Calu3 (cell line): ENCODE data around the gene DPF3. TPM values are rescaled to one million over a fixed set of nuclear protein-coding genes. Genes with fewer than 3 reads are reported as not detected.

ENCODE experiments used
- BruUV-seq: library from RNA; stranded (reverse); fragments of 400-500 nt; replicated peaks from 2 replicates; lab custom pipeline; 2021; lab: Mats Ljungman, UMichigan
- CTCF ChIA-PET: fragments of 300-600 bp; sonication (Branson Sonifier 250); formaldehyde crosslinking; loops from one replicate; lab custom pipeline; 2022; ENCODE audit warnings: antibody characterized with exemption; lab: Charles Lee
- DNase-seq: peaks from one replicate; pipeline ENCODE4 v3.0.0; 2022
- H3K27ac Mint-ChIP-seq: one replicate; pipeline ENCODE4 v1.8.0; 2022; ENCODE audit warnings: mixed read lengths; ENCODE audit not compliant: unreplicated experiment
- H3K27me3 Mint-ChIP-seq: one replicate; pipeline ENCODE4 v1.8.0; 2022; ENCODE audit warnings: mixed read lengths; ENCODE audit not compliant: unreplicated experiment
- H3K36me3 Mint-ChIP-seq: one replicate; pipeline ENCODE4 v1.8.0; 2022; ENCODE audit warnings: mild to moderate bottlenecking, moderate library complexity, mixed read lengths; ENCODE audit not compliant: insufficient read depth, unreplicated experiment
- H3K4me1 Mint-ChIP-seq: one replicate; pipeline ENCODE4 v1.8.0; 2022; ENCODE audit warnings: mild to moderate bottlenecking, low read depth, mixed read lengths; ENCODE audit not compliant: unreplicated experiment
- H3K4me3 Mint-ChIP-seq: one replicate; pipeline ENCODE4 v1.8.0; 2022; ENCODE audit warnings: mild to moderate bottlenecking, low read depth, moderate library complexity, mixed read lengths; ENCODE audit not compliant: unreplicated experiment
- H3K9me3 Mint-ChIP-seq: one replicate; pipeline ENCODE4 v1.8.0; 2022; ENCODE audit warnings: low read depth, mixed read lengths; ENCODE audit not compliant: unreplicated experiment
- intact Hi-C: fragments of 100-400 bp; cut with micrococcal nuclease; formaldehyde crosslinking; loops from one replicate; pipeline ENCODE4 v1.10.0; 2022; ENCODE audit not compliant: unreplicated experiment
- total RNA-seq: library from RNA; stranded (reverse); gene quantifications from 2 replicates; pipeline ENCODE4 v1.2.3, GENCODE V29; 2022
- TF ChIP-seq, protein P1 (sequence below): fragments of 200-600 bp; IDR thresholded peaks from one replicate; pipeline ENCODE4 v1.8.0; 2022; ENCODE audit warnings: antibody characterized with exemption; ENCODE audit not compliant: unreplicated experiment

DPF3 gene
- total RNA-seq, 1 experiment from 2014 or later = 9.6 TPM

DNA sequence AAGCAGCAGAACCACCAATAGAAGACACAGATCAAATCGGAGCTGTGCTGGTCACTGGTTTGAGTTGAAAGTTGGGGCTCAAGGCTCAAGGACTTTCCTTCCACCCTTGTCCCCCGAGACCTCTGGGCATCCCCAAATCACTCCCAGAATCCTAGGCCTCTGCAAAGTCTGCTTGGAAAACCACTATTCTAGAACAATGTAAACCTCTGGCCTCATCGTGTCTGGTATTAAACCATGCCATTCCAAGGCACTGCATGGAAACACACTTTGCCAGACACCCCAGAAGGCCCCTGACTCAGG lies 288.0 kb downstream of the DPF3 start:
- Mint-ChIP-seq H3K27me3 (peaks cover 41% of the 10 kb centered on the region), H3K36me3 (no peaks in the 10 kb centered on the region), H3K4me3 (no peak overlapping the region), H3K27ac (no peak overlapping the region), H3K4me1 (peaks cover 13% of the 10 kb centered on the region), H3K9me3 (no peaks in the 10 kb centered on the region)
- DNase-seq = no peak
- no TSS peak for BruUV-seq
- intact Hi-C loops = no loop called here
- CTCF ChIA-PET = no interaction called here
- TF ChIP-seq, protein P1, sequence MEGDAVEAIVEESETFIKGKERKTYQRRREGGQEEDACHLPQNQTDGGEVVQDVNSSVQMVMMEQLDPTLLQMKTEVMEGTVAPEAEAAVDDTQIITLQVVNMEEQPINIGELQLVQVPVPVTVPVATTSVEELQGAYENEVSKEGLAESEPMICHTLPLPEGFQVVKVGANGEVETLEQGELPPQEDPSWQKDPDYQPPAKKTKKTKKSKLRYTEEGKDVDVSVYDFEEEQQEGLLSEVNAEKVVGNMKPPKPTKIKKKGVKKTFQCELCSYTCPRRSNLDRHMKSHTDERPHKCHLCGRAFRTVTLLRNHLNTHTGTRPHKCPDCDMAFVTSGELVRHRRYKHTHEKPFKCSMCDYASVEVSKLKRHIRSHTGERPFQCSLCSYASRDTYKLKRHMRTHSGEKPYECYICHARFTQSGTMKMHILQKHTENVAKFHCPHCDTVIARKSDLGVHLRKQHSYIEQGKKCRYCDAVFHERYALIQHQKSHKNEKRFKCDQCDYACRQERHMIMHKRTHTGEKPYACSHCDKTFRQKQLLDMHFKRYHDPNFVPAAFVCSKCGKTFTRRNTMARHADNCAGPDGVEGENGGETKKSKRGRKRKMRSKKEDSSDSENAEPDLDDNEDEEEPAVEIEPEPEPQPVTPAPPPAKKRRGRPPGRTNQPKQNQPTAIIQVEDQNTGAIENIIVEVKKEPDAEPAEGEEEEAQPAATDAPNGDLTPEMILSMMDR = no peak

DNA sequence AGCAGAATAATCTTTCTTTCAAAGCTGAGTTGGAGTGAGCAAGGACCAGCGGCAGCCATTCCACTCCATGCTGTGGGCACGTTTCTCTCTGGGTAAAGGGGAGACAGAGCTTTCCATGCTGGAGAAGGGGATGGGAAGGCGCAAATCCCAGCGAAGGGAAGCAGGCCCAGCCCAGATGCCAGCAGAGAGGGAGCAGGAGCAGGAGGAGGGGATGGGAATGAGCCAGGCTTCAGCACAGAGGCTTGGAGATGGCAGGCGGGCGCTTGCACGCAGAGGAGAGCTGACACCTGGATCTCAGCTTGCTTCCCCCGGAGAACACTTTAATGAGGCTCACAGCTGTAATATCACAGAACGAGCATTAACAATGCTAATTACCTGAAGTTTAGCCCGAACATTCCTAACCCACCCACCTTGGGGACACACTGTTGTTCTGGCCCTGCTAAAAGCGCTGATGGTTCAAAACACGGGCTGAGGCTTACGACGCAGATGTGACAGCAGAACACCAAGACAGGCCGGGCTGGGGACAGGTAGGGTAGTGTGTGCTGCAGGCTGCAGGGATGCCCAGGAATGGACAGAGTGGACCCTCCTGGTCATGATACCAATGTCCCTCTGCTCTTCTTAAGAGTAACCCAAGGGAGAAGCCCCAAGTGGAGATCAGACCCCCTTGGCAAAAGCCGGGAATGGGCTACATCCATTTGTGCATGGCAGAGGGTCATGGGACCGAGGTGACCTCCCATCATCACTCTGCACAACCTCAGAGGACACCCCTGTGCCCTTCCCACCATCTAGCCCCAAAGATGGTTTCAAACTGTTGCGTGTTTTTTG lies 288.6 kb downstream of the DPF3 start:
- peaks cover 47% of the 10 kb centered on the region for H3K27me3 Mint-ChIP-seq
- H3K4me1 Mint-ChIP-seq = peaks cover 13% of the 10 kb centered on the region
- CTCF ChIA-PET = no interaction called here
- no peak overlapping the region for H3K27ac Mint-ChIP-seq
- BruUV-seq = no TSS peak
- H3K4me3 Mint-ChIP-seq = no peak overlapping the region
- DNase-seq = no peak
- intact Hi-C loops = no loop called here
- TF ChIP-seq, protein P1 = no peak
- no peaks in the 10 kb centered on the region for H3K9me3 Mint-ChIP-seq
- no peaks in the 10 kb centered on the region for H3K36me3 Mint-ChIP-seq

DNA sequence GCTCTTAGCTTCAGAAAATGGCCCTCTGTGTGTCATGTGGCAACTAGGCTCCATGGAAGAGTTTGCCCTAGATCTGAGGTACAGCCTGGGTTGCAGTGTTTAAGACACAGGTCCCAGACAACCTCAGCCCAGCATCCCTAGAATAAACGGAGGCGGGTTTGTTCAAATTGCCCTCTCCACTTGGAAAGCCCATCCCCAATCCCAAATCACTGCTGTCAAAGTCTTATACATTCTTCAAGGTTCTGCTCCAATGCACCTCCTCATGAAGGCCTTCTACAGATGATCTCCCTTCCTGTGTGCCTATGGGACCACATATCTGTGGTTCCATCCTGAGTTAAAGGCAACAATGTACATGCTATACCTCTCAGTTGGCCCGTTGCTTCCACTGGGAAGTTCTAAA lies 289.8 kb downstream of the DPF3 start:
- CTCF ChIA-PET = no interaction called here
- BruUV-seq = no TSS peak
- no peak overlapping the region for H3K27ac Mint-ChIP-seq
- no peaks in the 10 kb centered on the region for H3K36me3 Mint-ChIP-seq
- no peak overlapping the region for H3K4me3 Mint-ChIP-seq
- TF ChIP-seq, protein P1 = no peak
- DNase-seq = no peak
- peaks cover 51% of the 10 kb centered on the region for H3K27me3 Mint-ChIP-seq
- H3K4me1 Mint-ChIP-seq = peaks cover 13% of the 10 kb centered on the region
- no peaks in the 10 kb centered on the region for H3K9me3 Mint-ChIP-seq
- intact Hi-C loops = no loop called here

DNA sequence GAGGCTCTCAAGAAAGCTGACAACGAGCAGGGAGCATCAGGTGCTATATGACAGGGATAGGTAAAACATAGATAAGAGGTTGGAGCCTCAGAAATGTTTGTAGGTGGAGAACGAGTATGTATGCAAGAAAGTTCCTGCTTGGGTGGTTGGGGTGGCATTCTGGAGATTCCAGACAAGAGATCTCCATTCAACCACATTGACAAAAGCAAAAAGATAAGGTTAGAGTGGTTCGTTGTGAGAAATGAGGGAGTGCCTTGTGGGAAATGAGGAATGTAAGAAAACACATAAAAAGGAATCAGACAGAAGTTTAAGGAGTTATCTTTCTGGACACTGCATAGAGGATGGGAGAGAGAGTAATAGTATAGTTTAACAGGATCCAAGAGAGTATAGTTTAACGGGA lies 290.3 kb downstream of the DPF3 start:
- no peak overlapping the region for H3K4me3 Mint-ChIP-seq
- H3K27me3 Mint-ChIP-seq = peaks cover 51% of the 10 kb centered on the region
- no peaks in the 10 kb centered on the region for H3K9me3 Mint-ChIP-seq
- H3K27ac Mint-ChIP-seq = no peak overlapping the region
- intact Hi-C loops = no loop called here
- H3K36me3 Mint-ChIP-seq = no peaks in the 10 kb centered on the region
- no TSS peak for BruUV-seq
- TF ChIP-seq, protein P1 = no peak
- no peak for DNase-seq
- CTCF ChIA-PET = no interaction called here
- H3K4me1 Mint-ChIP-seq = peaks cover 8% of the 10 kb centered on the region
